ENCODE results near the gene C3orf20.

C3orf20 gene

DNA sequence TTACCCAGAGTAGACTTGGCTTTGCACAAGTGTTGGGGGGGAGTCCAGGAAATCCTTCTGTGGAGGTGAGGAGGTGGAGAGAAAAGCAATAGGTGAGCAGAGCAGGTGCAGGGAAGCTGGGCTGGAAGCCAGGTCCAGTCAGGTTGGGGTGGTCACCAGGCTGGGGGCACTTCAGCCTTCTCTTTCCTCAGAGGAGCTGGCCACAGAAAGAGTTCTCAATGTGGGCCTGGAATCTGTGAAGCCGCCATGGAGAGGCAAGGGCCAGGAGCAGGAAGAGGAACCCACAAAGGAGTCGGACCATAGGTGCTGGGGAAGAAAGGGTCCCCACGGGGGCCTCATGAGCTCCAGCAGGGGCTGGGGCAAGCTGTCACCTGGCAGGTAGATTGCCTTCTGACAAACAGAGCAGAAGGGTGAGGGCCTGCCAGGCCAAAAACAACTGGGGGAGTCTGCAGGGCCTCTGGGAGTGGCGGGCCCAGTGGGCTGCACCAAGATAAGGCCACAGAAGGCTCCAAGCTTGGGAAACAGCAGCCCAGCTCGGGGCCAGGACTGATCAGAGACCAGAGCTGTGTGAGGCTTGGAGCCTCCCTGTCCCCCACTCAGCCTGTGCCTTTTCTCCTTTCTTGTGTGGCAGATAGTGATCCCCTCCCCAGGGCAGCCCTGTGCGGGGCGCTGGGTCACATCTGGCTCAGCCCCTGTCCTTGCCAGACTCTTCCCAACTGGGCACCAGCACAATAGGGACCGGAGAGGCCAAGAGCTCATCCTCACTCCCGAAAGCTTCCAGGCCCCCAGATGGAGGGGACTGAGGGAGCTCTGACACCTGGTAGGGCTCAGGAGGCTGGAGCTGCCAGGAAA is 90.9 kb downstream of the C3orf20 start:
- no peaks in the 10 kb centered on the region for H3K9me3 ChIP-seq (ENCODE audit: control insufficient read depth, low read length)
- H3K27ac ChIP-seq = no peak overlapping the region
- no peaks in the 10 kb centered on the region for H3K79me2 ChIP-seq
- TF ChIP-seq, protein P1, sequence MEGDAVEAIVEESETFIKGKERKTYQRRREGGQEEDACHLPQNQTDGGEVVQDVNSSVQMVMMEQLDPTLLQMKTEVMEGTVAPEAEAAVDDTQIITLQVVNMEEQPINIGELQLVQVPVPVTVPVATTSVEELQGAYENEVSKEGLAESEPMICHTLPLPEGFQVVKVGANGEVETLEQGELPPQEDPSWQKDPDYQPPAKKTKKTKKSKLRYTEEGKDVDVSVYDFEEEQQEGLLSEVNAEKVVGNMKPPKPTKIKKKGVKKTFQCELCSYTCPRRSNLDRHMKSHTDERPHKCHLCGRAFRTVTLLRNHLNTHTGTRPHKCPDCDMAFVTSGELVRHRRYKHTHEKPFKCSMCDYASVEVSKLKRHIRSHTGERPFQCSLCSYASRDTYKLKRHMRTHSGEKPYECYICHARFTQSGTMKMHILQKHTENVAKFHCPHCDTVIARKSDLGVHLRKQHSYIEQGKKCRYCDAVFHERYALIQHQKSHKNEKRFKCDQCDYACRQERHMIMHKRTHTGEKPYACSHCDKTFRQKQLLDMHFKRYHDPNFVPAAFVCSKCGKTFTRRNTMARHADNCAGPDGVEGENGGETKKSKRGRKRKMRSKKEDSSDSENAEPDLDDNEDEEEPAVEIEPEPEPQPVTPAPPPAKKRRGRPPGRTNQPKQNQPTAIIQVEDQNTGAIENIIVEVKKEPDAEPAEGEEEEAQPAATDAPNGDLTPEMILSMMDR (IDR thresholded peaks at IDR 0.05) = no peak
- no peak overlapping the region for H3K4me2 ChIP-seq (ENCODE audit: low read length)
- H3K4me1 ChIP-seq = no peaks in the 10 kb centered on the region
- no peak overlapping the region for H3K9ac ChIP-seq
- H3K4me3 ChIP-seq (ENCODE audit: low read depth, low read length) = no peak overlapping the region
- no peaks in the 10 kb centered on the region for H3K36me3 ChIP-seq (ENCODE audit: control insufficient read depth, insufficient read depth, low read length)
- H2AFZ ChIP-seq = no peak overlapping the region
- H3K27me3 ChIP-seq (ENCODE audit: control insufficient read depth, insufficient read depth, low read length) = no peaks in the 10 kb centered on the region

DNA sequence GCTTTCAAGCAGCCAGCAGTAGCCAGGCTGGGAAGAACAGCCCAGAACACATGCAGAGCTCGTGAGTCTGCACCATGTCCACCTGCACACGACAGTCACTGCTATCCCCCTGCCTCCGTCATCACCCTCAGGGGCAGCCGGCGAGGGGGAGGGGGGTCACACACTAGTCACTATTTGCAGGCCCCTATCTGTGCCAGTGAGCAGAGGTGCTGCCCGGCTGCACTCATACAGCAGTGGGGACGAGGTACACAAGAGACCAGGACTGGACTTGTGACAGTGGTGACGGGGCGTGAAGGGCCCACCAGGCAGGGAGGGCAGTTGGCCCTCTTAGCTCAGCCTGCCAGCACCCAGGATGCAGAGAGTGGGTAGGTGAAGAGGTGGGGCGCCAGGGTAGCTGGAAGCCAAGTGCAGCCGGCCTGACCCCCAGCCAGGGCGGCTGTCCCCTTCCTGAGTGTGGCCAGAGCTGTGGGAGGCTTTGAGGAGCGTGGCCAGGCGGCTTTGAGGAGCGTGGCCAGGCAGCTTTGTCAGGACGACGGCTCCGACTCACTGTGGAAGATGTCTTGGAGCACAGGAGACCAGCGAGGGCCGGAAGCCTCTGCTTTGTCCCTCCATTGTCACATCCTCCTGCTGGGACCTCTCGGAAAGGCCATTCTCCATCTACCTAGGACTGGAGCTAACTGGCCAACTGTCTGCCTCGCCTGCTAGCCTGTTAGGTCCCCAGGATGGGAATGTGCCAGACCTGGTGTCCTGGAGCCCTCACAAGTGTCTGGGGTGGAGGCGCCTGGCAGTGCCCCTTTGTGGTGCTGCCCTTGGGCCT is 91.7 kb downstream of the C3orf20 start:
- no peaks in the 10 kb centered on the region for H3K27me3 ChIP-seq (ENCODE audit: control insufficient read depth, insufficient read depth, low read length)
- no peak overlapping the region for H3K9ac ChIP-seq
- H3K4me1 ChIP-seq = no peaks in the 10 kb centered on the region
- no peaks in the 10 kb centered on the region for H3K79me2 ChIP-seq
- no peaks in the 10 kb centered on the region for H3K36me3 ChIP-seq (ENCODE audit: control insufficient read depth, insufficient read depth, low read length)
- H3K4me3 ChIP-seq (ENCODE audit: low read depth, low read length) = no peak overlapping the region
- no peaks in the 10 kb centered on the region for H3K9me3 ChIP-seq (ENCODE audit: control insufficient read depth, low read length)
- H2AFZ ChIP-seq = no peak overlapping the region
- TF ChIP-seq, protein P1 (IDR thresholded peaks at IDR 0.05) = no peak
- H3K27ac ChIP-seq = no peak overlapping the region
- no peak overlapping the region for H3K4me2 ChIP-seq (ENCODE audit: low read length)

DNA sequence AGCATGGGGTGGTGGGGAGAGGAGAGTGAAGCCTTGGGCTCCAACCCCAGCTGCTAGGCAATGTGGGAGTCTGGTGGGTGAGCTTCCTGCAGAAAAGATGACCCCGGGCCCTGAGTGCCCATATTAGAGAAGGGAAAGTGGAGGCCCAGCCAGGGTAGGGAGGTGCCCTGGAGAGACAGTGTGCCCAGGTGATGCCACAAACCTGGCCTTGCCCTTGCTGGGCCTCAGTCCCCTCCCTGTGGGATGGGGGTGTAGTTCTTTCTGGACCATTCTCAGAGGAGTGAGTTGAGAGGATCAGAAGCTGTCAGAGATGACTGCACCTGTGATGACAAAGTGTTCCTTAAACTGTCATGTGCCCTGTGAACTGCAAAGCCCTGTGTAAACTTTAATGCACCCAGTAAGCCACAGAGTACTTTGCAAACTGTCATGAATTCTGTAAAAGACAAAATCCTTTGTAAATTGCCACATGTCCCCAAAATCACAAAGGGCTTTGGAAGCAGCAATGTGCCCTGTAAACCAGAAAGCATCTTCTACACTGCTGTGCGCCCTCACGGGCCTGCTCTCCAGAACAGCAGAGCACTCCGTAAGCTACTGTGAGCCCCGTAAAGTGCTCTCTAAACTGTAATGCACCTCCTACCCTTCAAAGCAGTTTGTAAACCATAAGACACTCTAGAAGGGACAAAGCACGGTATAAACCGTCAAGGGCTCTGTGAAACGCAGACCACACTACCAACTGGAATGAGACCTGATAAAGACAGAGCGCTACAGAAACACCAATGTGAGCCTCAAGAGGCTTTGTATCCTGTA is 92.5 kb downstream of the C3orf20 start:
- Histone ChIP-seq H3K4me1 (no peaks in the 10 kb centered on the region), H3K27me3 (ENCODE audit: control insufficient read depth, insufficient read depth, low read length) (no peaks in the 10 kb centered on the region), H3K79me2 (no peaks in the 10 kb centered on the region), H2AFZ (no peak overlapping the region), H3K36me3 (ENCODE audit: control insufficient read depth, insufficient read depth, low read length) (no peaks in the 10 kb centered on the region), H3K27ac (no peak overlapping the region), H3K4me2 (ENCODE audit: low read length) (no peak overlapping the region), H3K9me3 (ENCODE audit: control insufficient read depth, low read length) (no peaks in the 10 kb centered on the region), H3K9ac (no peak overlapping the region), H3K4me3 (ENCODE audit: low read depth, low read length) (no peak overlapping the region)
- TF ChIP-seq, protein P1 (IDR thresholded peaks at IDR 0.05) = no peak

- Histone ChIP-seq H2AFZ (no peak overlapping the region), H3K9me3 (ENCODE audit: control insufficient read depth, low read length) (no peaks in the 10 kb centered on the region)
- TF ChIP-seq, protein P1 (IDR thresholded peaks at IDR 0.05) = no peak
These were observed 93.3 kb downstream of the C3orf20 start for GRCh38 chr3:14768182-14768790.

More at GRCh38 chr3:14768182-14768790, 93.3 kb downstream of the C3orf20 start:
- Histone ChIP-seq H3K79me2 (no peaks in the 10 kb centered on the region), H3K36me3 (ENCODE audit: control insufficient read depth, insufficient read depth, low read length) (no peaks in the 10 kb centered on the region), H3K4me2 (ENCODE audit: low read length) (no peak overlapping the region), H3K27me3 (ENCODE audit: control insufficient read depth, insufficient read depth, low read length) (no peaks in the 10 kb centered on the region), H3K27ac (no peak overlapping the region), H3K4me3 (ENCODE audit: low read depth, low read length) (no peak overlapping the region), H3K4me1 (no peaks in the 10 kb centered on the region), H3K9ac (no peak overlapping the region)

Data from parathyroid adenoma (tissue), 2 donors.